CD4-positive, alpha-beta T cell treated with Interleukin-17A for 4 hours (primary cell): Measurements from ENCODE around the gene MAGIX.
"Not testable (repeated sequence)": the region's sequence is repeated elsewhere in the genome, so short reads cannot be mapped to it uniquely, and the experiment has no call there.

ENCODE experiments used
- DNase-seq: peaks from one replicate; pipeline ENCODE4 v3.0.0-alpha.2; 2020; ENCODE audit warnings: mixed read lengths

The MAGIX gene

GRCh38 chrX:49161632-49162031, 926 bp upstream of the MAGIX start:
- DNase-seq, result no peak

GRCh38 chrX:49163555-49164419, 1.2 kb downstream of the MAGIX start:
- peak; percentile 86 for DNase-seq

- DNase-seq, result no peak
Observed at GRCh38 chrX:49164589-49165360, 2.2 kb downstream of the MAGIX start.

- DNase-seq, result peak; percentile 74
Observed at GRCh38 chrX:49165901-49166881, 3.6 kb downstream of the MAGIX start.

- DNase-seq, result peak; percentile 70
Observed at GRCh38 chrX:49166914-49167739, 4.6 kb downstream of the MAGIX start.

GRCh38 chrX:49167740-49168108, 5.2 kb downstream of the MAGIX start:
- DNase-seq, result no peak

GRCh38 chrX:49171752-49172279, 9.3 kb downstream of the MAGIX start, which contains the start of gene PLP2:
Gene PLP2, plus strand, starts transcription at chrX:49171898. Its CDS starts 103 bp downstream, at chrX:49172001.
- DNase-seq, result peak; percentile 85

GRCh38 chrX:49172280-49172780, 9.8 kb downstream of the MAGIX start:
- peak; percentile 79 for DNase-seq

- not testable (repeated sequence) for DNase-seq
Observed at GRCh38 chrX:49173544-49173943, 11.0 kb downstream of the MAGIX start.

GRCh38 chrX:49174723-49175122, 12.2 kb downstream of the MAGIX start:
- no peak for DNase-seq

- DNase-seq, result no peak
Observed at GRCh38 chrX:49175435-49176274, 13.1 kb downstream of the MAGIX start.

- no peak for DNase-seq
Observed at GRCh38 chrX:49176421-49177326, 14.1 kb downstream of the MAGIX start.

- peak; percentile 49 for DNase-seq
Observed at GRCh38 chrX:49177338-49177833, 14.8 kb downstream of the MAGIX start.

GRCh38 chrX:49177873-49178480, 15.4 kb downstream of the MAGIX start:
- no peak for DNase-seq

- DNase-seq, result no peak
Observed at GRCh38 chrX:49178537-49178936, 16.0 kb downstream of the MAGIX start.

GRCh38 chrX:49179358-49179757, 16.8 kb downstream of the MAGIX start:
- DNase-seq, result no peak

GRCh38 chrX:49183701-49184281, 21.2 kb downstream of the MAGIX start:
- no peak for DNase-seq
